ENCODE results near the gene FAM151B.

- TF ChIP-seq CTCF (IDR thresholded peaks at IDR 0.05; ENCODE audit: low read length) (no peak), EZH2 (optimal IDR thresholded peaks at IDR 0.05; ENCODE audit: low read depth, low read length) (no peak)
These were observed 71.3 kb downstream of the FAM151B start for GRCh38 chr5:80559244-80559643.

Data from MM.1S (cell line).